SK-N-SH (cell line): ENCODE results near the gene NTM. TPM values are rescaled to one million over a fixed set of nuclear protein-coding genes. Genes with fewer than 3 reads are reported as not detected.

Experiments
- CTCF ChIA-PET: fragments of 300-600, 350-600 bp; formaldehyde crosslinking; extraction: SDS; loops from one replicate; lab custom pipeline; 2021; lab: Yijun Ruan, JAX
- POLR2A ChIA-PET: fragments of 350-600 bp; sonication (Branson Sonifier 250); formaldehyde crosslinking; extraction: SDS; loops from one replicate; lab custom pipeline; 2020; ENCODE audit warnings: antibody characterized with exemption, inconsistent platforms; lab: Yijun Ruan, JAX
- DNase-seq: peaks from one replicate; pipeline ENCODE4 v3.0.0; 2012
- H2AFZ ChIP-seq: fragments of 200-600 bp; sonication (generic); 2 replicates; pipeline ENCODE4 v1.8.1; 2016; ENCODE audit warnings: antibody characterized with exemption, mild to moderate bottlenecking, low read depth
- H3F3A ChIP-seq: fragments of 200-600 bp; sonication (generic); replicated peaks from 2 replicates; pipeline ENCODE3; 2016; ENCODE audit warnings: antibody characterized with exemption, mild to moderate bottlenecking; ENCODE audit not compliant: insufficient read depth
- H3K27ac ChIP-seq, 2 experiments: fragments of 200-500 bp in 1 of 2; fragments of 200-600 bp in 1 of 2; sonication (Bioruptor generic) in 1 of 2; sonication (generic), shearing (Covaris generic) in 1 of 2; 2 replicates each; pipeline versions ENCODE4 v1.5.1 to v1.6.1; 2014 to 2016; ENCODE audit warnings: low read depth in 2 of 2, inconsistent platforms in 1 of 2, low read length in 1 of 2, mild to moderate bottlenecking in 1 of 2, mixed read lengths in 1 of 2
- H3K27me3 ChIP-seq: fragments of 200-600 bp; sonication (generic), shearing (Covaris generic); 2 replicates; pipeline ENCODE4 v1.6.1; 2016; ENCODE audit warnings: mixed run types; ENCODE audit not compliant: insufficient read depth
- H3K36me3 ChIP-seq, 2 experiments: fragments of 200-500 bp in 1 of 2; fragments of 200-600 bp in 1 of 2; sonication (Bioruptor generic) in 1 of 2; sonication (generic) in 1 of 2; replicated peaks in 1 of 2; 2 replicates each; pipeline versions ENCODE3 to v1.5.1; 2014 to 2016; ENCODE audit warnings: low read length in 1 of 2, mild to moderate bottlenecking in 1 of 2; ENCODE audit not compliant: insufficient read depth in 2 of 2, control insufficient read depth in 1 of 2
- H3K4me1 ChIP-seq, 2 experiments: fragments of 200-500 bp in 1 of 2; fragments of 200-600 bp in 1 of 2; sonication (Bioruptor generic) in 1 of 2; sonication (generic), shearing (Covaris generic) in 1 of 2; 2 replicates each; pipeline versions ENCODE4 v1.5.1 to v1.6.1; 2014 to 2016; ENCODE audit warnings: low read depth in 1 of 2, low read length in 1 of 2, mixed run types in 1 of 2; ENCODE audit not compliant: insufficient read depth in 2 of 2, control insufficient read depth in 1 of 2
- H3K4me2 ChIP-seq: fragments of 200-600 bp; sonication (generic), shearing (Covaris generic); 2 replicates; pipeline ENCODE4 v1.6.1; 2017; ENCODE audit warnings: mixed run types
- H3K4me3 ChIP-seq, 2 experiments: fragments of 200-500 bp in 1 of 2; fragments of 200-600 bp in 1 of 2; sonication (Bioruptor generic) in 1 of 2; sonication (generic), shearing (Covaris generic) in 1 of 2; 2 replicates each; pipeline versions ENCODE4 v1.5.1 to v1.8.1; 2014 to 2016; ENCODE audit warnings: low read depth in 2 of 2, inconsistent platforms in 1 of 2, low read length in 1 of 2, mild to moderate bottlenecking in 1 of 2, mixed read lengths in 1 of 2, moderate library complexity in 1 of 2
- H3K79me2 ChIP-seq: fragments of 200-600 bp; sonication (generic); 2 replicates; pipeline ENCODE4 v1.8.1; 2017; ENCODE audit warnings: mild to moderate bottlenecking; ENCODE audit not compliant: insufficient read depth
- H3K9ac ChIP-seq: fragments of 200-600 bp; sonication (generic); 2 replicates; pipeline ENCODE4 v1.6.1; 2017; ENCODE audit warnings: mixed run types
- H3K9me2 ChIP-seq: fragments of 200-600 bp; sonication (generic); 2 replicates; pipeline ENCODE4 v1.6.1; 2017; ENCODE audit warnings: mixed run types
- H3K9me3 ChIP-seq: fragments of 200-600 bp; sonication (generic); 2 replicates; pipeline ENCODE4 v1.6.1; 2017; ENCODE audit warnings: mixed run types, mild to moderate bottlenecking, moderate library complexity
- H4K20me1 ChIP-seq: fragments of 200-600 bp; sonication (generic); 2 replicates; pipeline ENCODE4 v1.6.1; 2017; ENCODE audit warnings: mild to moderate bottlenecking, mixed run types; ENCODE audit not compliant: insufficient read depth
- CHD2 ChIP-seq: fragments of 150-350 bp; IDR thresholded peaks from 2 replicates; pipeline ENCODE4 v1.6.1; 2018; ENCODE audit warnings: low read length; ENCODE audit not compliant: partially characterized antibody
- CTCF ChIP-seq: fragments of 200-600 bp; sonication (generic); IDR thresholded peaks from 2 replicates; pipeline ENCODE4 v1.6.1; 2017; ENCODE audit warnings: antibody characterized with exemption, mild to moderate bottlenecking, moderate library complexity
- ELF1 ChIP-seq: IDR thresholded peaks from 2 replicates; pipeline ENCODE4 v1.4.0; 2012
- EP300 ChIP-seq, 2 experiments: IDR thresholded peaks; 2 replicates each; pipeline versions ENCODE4 v1.4.0 to v1.6.1; 2012; ENCODE audit warnings: borderline replicate concordance in 1 of 2, low read depth in 1 of 2, low read length in 1 of 2
- EZH2phosphoT487 ChIP-seq: fragments of 200-600 bp; sonication (generic); IDR thresholded peaks from 2 replicates; pipeline ENCODE4 v1.6.1; 2017; ENCODE audit warnings: low read depth, mixed run types, mild to moderate bottlenecking, antibody characterized with exemption, moderate library complexity, borderline replicate concordance
- FOXJ3 ChIP-seq: sonication (generic); formaldehyde crosslinking; IDR thresholded peaks from 2 replicates; pipeline ENCODE4 v1.5.1; 2020; ENCODE audit warnings: mild to moderate bottlenecking, missing genetic modification reagents
- MEF2A ChIP-seq: IDR thresholded peaks from 2 replicates; pipeline ENCODE4 v1.4.0; 2012; ENCODE audit warnings: low read depth, borderline replicate concordance
- NFIC ChIP-seq: IDR thresholded peaks from 2 replicates; pipeline ENCODE4 v1.4.0; 2012; ENCODE audit warnings: borderline replicate concordance
- POLR2AphosphoS5 ChIP-seq: IDR thresholded peaks from 2 replicates; pipeline ENCODE4 v1.6.1; 2012; ENCODE audit warnings: low read depth, low read length
- RFX5 ChIP-seq: IDR thresholded peaks from 2 replicates; pipeline ENCODE4 v1.6.1; 2012; ENCODE audit warnings: mild to moderate bottlenecking, improper control_type of control experiment, low read length
- TEAD4 ChIP-seq: IDR thresholded peaks from 2 replicates; pipeline ENCODE4 v1.4.0; 2012; ENCODE audit warnings: mild to moderate bottlenecking, borderline replicate concordance; ENCODE audit not compliant: insufficient read depth
- WGBS: methylation state at CpG from one replicate; pipeline ENCODE4 v1.1.6; 2017; ENCODE audit warnings: low lambda C conversion rate; 5-methylcytosine and 5-hydroxymethylcytosine counted together
- polyA plus RNA-seq, 3 experiments: library from polyadenylated mRNA; depleted of rRNA; stranded (reverse); fragments of >200 nt; gene quantifications; 2 replicates each; pipeline ENCODE4 v1.2.3, GENCODE V29; 2012
- TF ChIP-seq, protein P1 (sequence below): fragments of 150-350 bp; IDR thresholded peaks from 2 replicates; pipeline ENCODE4 v1.6.1; 2017; ENCODE audit warnings: antibody characterized with exemption, low read length, low read depth, borderline replicate concordance
- TF ChIP-seq, protein P2 (sequence below): IDR thresholded peaks from 2 replicates; pipeline ENCODE4 v1.4.0; 2012; ENCODE audit warnings: low read depth

Gene NTM
- polyA plus RNA-seq, 1 of the 3 experiments (the other 2 are of a cell fraction): 20.0 TPM

DNA sequence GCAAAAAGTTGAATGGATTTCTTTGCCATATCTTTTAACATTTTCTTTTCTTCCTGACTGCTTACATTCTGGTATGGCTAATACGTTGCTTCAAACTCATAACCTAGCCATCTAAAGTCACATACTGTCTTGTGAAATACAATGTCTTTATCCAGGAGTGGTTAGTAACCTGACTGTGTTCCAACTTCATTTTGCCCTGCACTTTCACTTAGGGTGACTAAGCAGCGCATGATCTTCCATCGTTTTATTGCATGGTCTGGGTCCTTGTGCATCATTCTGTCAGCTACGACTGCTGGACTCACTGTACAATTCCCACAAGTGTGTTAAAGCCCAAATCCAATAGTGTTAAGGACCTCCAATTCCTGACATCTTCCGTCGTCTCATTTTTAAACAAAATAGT, 403.2 kb downstream of the NTM start:
- Histone ChIP-seq H3K4me2 (no peak overlapping the region), H3K4me3 (no peak overlapping the region), H3K27ac (no peak overlapping the region), H3K36me3 (no peaks in the 10 kb centered on the region), H3K9me2 (no peaks in the 10 kb centered on the region), H3K9me3 (no peaks in the 10 kb centered on the region)
- no peak for DNase-seq
- CTCF ChIA-PET: interaction anchor here (4.1 kb wide), 1 partner anchor 25 kb away, joined by 20 read pairs; no protein-coding TSS in a partner anchor
- TF ChIP-seq FOXJ3 (no peak), NFIC (no peak), CHD2 (no peak), EP300 (IDR thresholded peaks at IDR 0.05; ENCODE audit: borderline replicate concordance in 1 of 2, low read depth in 1 of 2, low read length in 1 of 2) (no peak), RFX5 (no peak), CTCF (no peak), EZH2phosphoT487 (no peak), ELF1 (no peak)
- TF ChIP-seq, protein P1, sequence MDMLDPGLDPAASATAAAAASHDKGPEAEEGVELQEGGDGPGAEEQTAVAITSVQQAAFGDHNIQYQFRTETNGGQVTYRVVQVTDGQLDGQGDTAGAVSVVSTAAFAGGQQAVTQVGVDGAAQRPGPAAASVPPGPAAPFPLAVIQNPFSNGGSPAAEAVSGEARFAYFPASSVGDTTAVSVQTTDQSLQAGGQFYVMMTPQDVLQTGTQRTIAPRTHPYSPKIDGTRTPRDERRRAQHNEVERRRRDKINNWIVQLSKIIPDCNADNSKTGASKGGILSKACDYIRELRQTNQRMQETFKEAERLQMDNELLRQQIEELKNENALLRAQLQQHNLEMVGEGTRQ: no peak
- TF ChIP-seq, all 33 proteins: peak for 0
- Histone ChIP-seq H3K27me3 (no peaks in the 10 kb centered on the region), H3K9ac (no peak overlapping the region), H4K20me1 (no peaks in the 10 kb centered on the region), H3F3A (peaks cover 5% of the 10 kb centered on the region), H3K79me2 (no peaks in the 10 kb centered on the region), H2AFZ (no peak overlapping the region), H3K4me1 (peaks cover 0 to 16% of the 10 kb centered on the region in 2 experiments; a peak in 1 of 4 replicates)
- POLR2A ChIA-PET: no interaction called here
- WGBS: 69% methylated on average over 6 of the region's 6 CpGs

GRCh38 chr11:131776211-131776610, 405.8 kb downstream of the NTM start:
- Histone ChIP-seq H3K27me3 (no peaks in the 10 kb centered on the region), H3K4me1 (no peaks in the 10 kb centered on the region), H3K4me2 (no peak overlapping the region), H2AFZ (no peak overlapping the region), H3F3A (peaks cover under 1% of the 10 kb centered on the region), H3K9me2 (no peaks in the 10 kb centered on the region), H3K36me3 (no peaks in the 10 kb centered on the region), H3K79me2 (no peaks in the 10 kb centered on the region), H3K4me3 (no peak overlapping the region), H4K20me1 (no peaks in the 10 kb centered on the region), H3K9me3 (no peaks in the 10 kb centered on the region), H3K27ac (no peak overlapping the region), H3K9ac (no peak overlapping the region)
- DNase-seq: no peak
- WGBS: 74% methylated on average over 3 of the region's 3 CpGs
- no peak for TF ChIP-seq NFIC
- TF ChIP-seq RFX5: no peak
- TF ChIP-seq TEAD4: no peak
- TF ChIP-seq, protein P2, sequence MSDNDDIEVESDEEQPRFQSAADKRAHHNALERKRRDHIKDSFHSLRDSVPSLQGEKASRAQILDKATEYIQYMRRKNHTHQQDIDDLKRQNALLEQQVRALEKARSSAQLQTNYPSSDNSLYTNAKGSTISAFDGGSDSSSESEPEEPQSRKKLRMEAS: no peak
- no peak for TF ChIP-seq MEF2A
- TF ChIP-seq POLR2AphosphoS5: no peak
- ChIA-PET POLR2A (no interaction called here), CTCF (interaction anchor here (0.8 to 3.0 kb wide), 2 partner anchors 12 to 28 kb away, joined by 3 to 10 read pairs; no protein-coding TSS in a partner anchor)
